CD14-positive monocyte (primary cell): ENCODE measurements around the gene RAET1G. TPM values are rescaled to one million over a fixed set of nuclear protein-coding genes. Genes with fewer than 3 reads are reported as not detected.

Source experiments
- DNase-seq, 3 donors: peaks; one replicate each; pipeline ENCODE4 v3.0.0-alpha.2; 2011 to 2022
- H2AFZ ChIP-seq: 2 replicates; pipeline ENCODE4 v1.6.0; 2012; ENCODE audit warnings: mild to moderate bottlenecking, low read depth, low read length, inconsistent platforms; ENCODE audit not compliant: insufficient read depth, poor library complexity, severe bottlenecking
- H3K27ac ChIP-seq, 2 donors: 1 replicate in 1 of 2; 2 replicates in 1 of 2; pipeline ENCODE4 v1.5.1; 2012 to 2013; ENCODE audit warnings: low read length in 2 of 2, control low read depth in 1 of 2, inconsistent platforms in 1 of 2, low read depth in 1 of 2, mild to moderate bottlenecking in 1 of 2
- H3K27me3 ChIP-seq, 2 donors: one replicate each; pipeline versions ENCODE4 v1.6.0 to v1.6.1; 2011 to 2013; ENCODE audit warnings: low read length in 2 of 2; ENCODE audit not compliant: control insufficient read depth in 2 of 2, insufficient read depth in 2 of 2
- H3K36me3 ChIP-seq, 2 donors: replicated peaks in 1 of 2; 1 replicate in 1 of 2; 2 replicates in 1 of 2; pipeline versions ENCODE4 v1.5.1 to v1.6.1; 2012 to 2013; ENCODE audit warnings: low read length in 2 of 2, control low read depth in 1 of 2, inconsistent platforms in 1 of 2, mild to moderate bottlenecking in 1 of 2; ENCODE audit not compliant: insufficient read depth in 2 of 2, control insufficient read depth in 1 of 2
- H3K4me1 ChIP-seq, 2 donors: 1 replicate in 1 of 2; 2 replicates in 1 of 2; pipeline versions ENCODE4 v1.5.1 to v1.6.1; 2012 to 2013; ENCODE audit warnings: low read length in 2 of 2, control low read depth in 1 of 2, inconsistent platforms in 1 of 2, mild to moderate bottlenecking in 1 of 2, moderate library complexity in 1 of 2; ENCODE audit not compliant: insufficient read depth in 2 of 2, control insufficient read depth in 1 of 2
- H3K4me2 ChIP-seq: replicated peaks from 2 replicates; pipeline ENCODE3; 2012; ENCODE audit warnings: low read length, moderate library complexity, mild to moderate bottlenecking; ENCODE audit not compliant: poor library complexity, severe bottlenecking; ENCODE audit errors: extremely low read depth
- H3K4me3 ChIP-seq, 3 experiments: fragments of 200-600 bp in 1 of 3; sonication (generic) in 1 of 3; replicated peaks in 1 of 3; 1 replicate in 2 of 3; 2 replicates in 1 of 3; pipeline ENCODE4 v1.5.1; 2011 to 2013; ENCODE audit warnings: low read length in 3 of 3, mild to moderate bottlenecking in 3 of 3, control low read depth in 2 of 3, low read depth in 2 of 3, inconsistent platforms in 1 of 3, moderate library complexity in 1 of 3
- H3K79me2 ChIP-seq: 2 replicates; pipeline ENCODE4 v1.6.0; 2012; ENCODE audit warnings: mild to moderate bottlenecking, control low read depth, inconsistent platforms, low read length, moderate library complexity; ENCODE audit not compliant: insufficient read depth
- H3K9ac ChIP-seq: 2 replicates; pipeline ENCODE4 v1.6.0; 2017; ENCODE audit warnings: low read length, mild to moderate bottlenecking; ENCODE audit not compliant: insufficient read depth, poor library complexity, severe bottlenecking
- H3K9me3 ChIP-seq, 2 donors: replicated peaks in 1 of 2; 1 replicate in 1 of 2; 2 replicates in 1 of 2; pipeline versions ENCODE4 v1.5.1 to v1.6.1; 2012 to 2013; ENCODE audit warnings: low read length in 2 of 2, control low read depth in 1 of 2; ENCODE audit not compliant: control insufficient read depth in 1 of 2, insufficient read depth in 1 of 2
- H4K20me1 ChIP-seq: 2 replicates; pipeline ENCODE4 v1.6.0; 2012; ENCODE audit warnings: mild to moderate bottlenecking, low read length, control low read depth, moderate library complexity; ENCODE audit not compliant: insufficient read depth
- H3K27ac Mint-ChIP-seq, 7 donors: one replicate each; pipeline ENCODE4 v1.8.0; 2020; ENCODE audit warnings: mild to moderate bottlenecking in 7 of 7, mixed read lengths in 7 of 7, moderate library complexity in 6 of 7, inconsistent platforms in 2 of 7
- H3K27me3 Mint-ChIP-seq, 3 donors: one replicate each; pipeline ENCODE4 v1.8.0; 2021 to 2022; ENCODE audit warnings: low read depth in 3 of 3, mild to moderate bottlenecking in 3 of 3, mixed read lengths in 3 of 3, moderate library complexity in 3 of 3, inconsistent platforms in 1 of 3
- H3K36me3 Mint-ChIP-seq, 2 donors: one replicate each; pipeline ENCODE4 v1.8.0; 2020; ENCODE audit warnings: mixed read lengths in 2 of 2, inconsistent platforms in 1 of 2, mild to moderate bottlenecking in 1 of 2
- H3K4me1 Mint-ChIP-seq: one replicate; pipeline ENCODE4 v1.8.0; 2020; ENCODE audit warnings: mild to moderate bottlenecking, mixed read lengths
- H3K4me3 Mint-ChIP-seq, 2 donors: one replicate each; pipeline ENCODE4 v1.8.0; 2020; ENCODE audit warnings: mild to moderate bottlenecking in 2 of 2, mixed read lengths in 2 of 2, moderate library complexity in 1 of 2
- H3K9me3 Mint-ChIP-seq, 7 donors: one replicate each; pipeline ENCODE4 v1.8.0; 2020 to 2022; ENCODE audit warnings: mixed read lengths in 7 of 7, mild to moderate bottlenecking in 6 of 7, moderate library complexity in 6 of 7, inconsistent platforms in 2 of 7
- CTCF ChIP-seq: fragments of 200-600 bp; IDR thresholded peaks from one replicate; pipeline ENCODE4 v1.8.0; 2022; ENCODE audit warnings: antibody characterized with exemption, mild to moderate bottlenecking
- WGBS: methylation state at CpG from one replicate; pipeline ENCODE4 v1.1.5; 2013; ENCODE audit warnings: missing lambda C conversion rate; ENCODE audit not compliant: insufficient coverage; 5-methylcytosine and 5-hydroxymethylcytosine counted together
- intact Hi-C, 2 donors: fragments of 100-400 bp; cut with micrococcal nuclease; formaldehyde crosslinking; loops; one replicate each; pipeline versions ENCODE4 v1.15.0 to v1.15.1; 2023
- polyA plus RNA-seq, 3 donors: library from polyadenylated mRNA; depleted of rRNA in 1 of 3; unstranded in 2 of 3; stranded (reverse) in 1 of 3; fragments of 300-500 nt in 2 of 3; fragments of >200 nt in 1 of 3; fragmentation: Illumina TruSeq in 2 of 3; gene quantifications; 1 replicate in 2 of 3; 2 replicates in 1 of 3; pipeline ENCODE4 v1.2.3, GENCODE V29; 2012 to 2021

The RAET1G gene
- polyA plus RNA-seq, 3 donors = not detected

GRCh38 chr6:149867876-149868640 lies 54.9 kb downstream of the RAET1G start:
- Histone ChIP-seq H3K4me1 (peaks cover 7 to 18% of the 10 kb centered on the region in 2 donors), H3K4me3 (no peak overlapping the region), H3K79me2 (no peaks in the 10 kb centered on the region), H3K9me3 (peaks cover 0 to 3% of the 10 kb centered on the region in 2 donors), H3K36me3 (no peaks in the 10 kb centered on the region), H3K4me2 (no peak overlapping the region), H4K20me1 (no peaks in the 10 kb centered on the region), H3K27me3 (no peaks in the 10 kb centered on the region), H2AFZ (no peak overlapping the region), H3K9ac (no peak overlapping the region), H3K27ac (no peak overlapping the region)
- no peaks in the 10 kb centered on the region for H3K36me3 Mint-ChIP-seq
- H3K27me3 Mint-ChIP-seq = peaks cover 0 to 6% (median 4%) of the 10 kb centered on the region in 3 donors
- no peak overlapping the region for H3K27ac Mint-ChIP-seq
- intact Hi-C loops = loop anchor here in 1 of 2 donors (10.0 kb wide), 1 partner anchor 143 kb away; no protein-coding TSS in a partner anchor
- DNase-seq = no peak
- TF ChIP-seq CTCF = no peak
- H3K9me3 Mint-ChIP-seq = peaks cover 0 to 9% (median 4%) of the 10 kb centered on the region in 7 donors
- no peak overlapping the region for H3K4me3 Mint-ChIP-seq
- 57% methylated on average over 1 of the region's 4 CpGs for WGBS
- peaks cover 9% of the 10 kb centered on the region for H3K4me1 Mint-ChIP-seq

Other genes with a start within 250 kb of the RAET1G start
- gene LATS1, start 205.0 kb downstream of the RAET1G start, polyA plus RNA-seq = 10 to 100 TPM in 2 of 3 donors, 1 to 10 TPM in 1; 5.2 to 10.3 (median 10.1) TPM
- gene NUP43, start 176.6 kb downstream of the RAET1G start, polyA plus RNA-seq = 1 to 10 TPM; 4.5 to 7.2 (median 6.9) TPM
- gene PCMT1, start 173.4 kb downstream of the RAET1G start, polyA plus RNA-seq = 100 to 1,000 TPM in 2 of 3 donors, 10 to 100 TPM in 1; 84.8 to 315 (median 262) TPM
- gene LRP11, start 58.8 kb downstream of the RAET1G start, polyA plus RNA-seq = under 1 TPM; 0.20 to 0.41 (median 0.32) TPM
- not detected for gene RAET1E, start 25.0 kb downstream of the RAET1G start, polyA plus RNA-seq
- gene ULBP2, start 18.9 kb upstream of the RAET1G start, polyA plus RNA-seq = under 1 TPM in 2 of 3 donors, not detected in 1; 0.31 to 0.49 TPM
- under 1 TPM; 0.06 to 0.79 (median 0.09) TPM for gene ULBP1, start 40.8 kb upstream of the RAET1G start, polyA plus RNA-seq
- gene RAET1L, start 102.4 kb upstream of the RAET1G start, polyA plus RNA-seq = not detected
- gene ULBP3, start 146.0 kb upstream of the RAET1G start, polyA plus RNA-seq = under 1 TPM in 1 of 3 donors, not detected in 2; 0.08 TPM
- under 1 TPM in 1 of 3 donors, not detected in 2; 0.11 TPM for gene PPP1R14C, start 219.9 kb upstream of the RAET1G start, polyA plus RNA-seq